ENCODE data around the gene TFAP2A.
A peak's percentile ranks its signal among the peaks of the same experiment; 100 is the strongest.

The TFAP2A gene

DNA sequence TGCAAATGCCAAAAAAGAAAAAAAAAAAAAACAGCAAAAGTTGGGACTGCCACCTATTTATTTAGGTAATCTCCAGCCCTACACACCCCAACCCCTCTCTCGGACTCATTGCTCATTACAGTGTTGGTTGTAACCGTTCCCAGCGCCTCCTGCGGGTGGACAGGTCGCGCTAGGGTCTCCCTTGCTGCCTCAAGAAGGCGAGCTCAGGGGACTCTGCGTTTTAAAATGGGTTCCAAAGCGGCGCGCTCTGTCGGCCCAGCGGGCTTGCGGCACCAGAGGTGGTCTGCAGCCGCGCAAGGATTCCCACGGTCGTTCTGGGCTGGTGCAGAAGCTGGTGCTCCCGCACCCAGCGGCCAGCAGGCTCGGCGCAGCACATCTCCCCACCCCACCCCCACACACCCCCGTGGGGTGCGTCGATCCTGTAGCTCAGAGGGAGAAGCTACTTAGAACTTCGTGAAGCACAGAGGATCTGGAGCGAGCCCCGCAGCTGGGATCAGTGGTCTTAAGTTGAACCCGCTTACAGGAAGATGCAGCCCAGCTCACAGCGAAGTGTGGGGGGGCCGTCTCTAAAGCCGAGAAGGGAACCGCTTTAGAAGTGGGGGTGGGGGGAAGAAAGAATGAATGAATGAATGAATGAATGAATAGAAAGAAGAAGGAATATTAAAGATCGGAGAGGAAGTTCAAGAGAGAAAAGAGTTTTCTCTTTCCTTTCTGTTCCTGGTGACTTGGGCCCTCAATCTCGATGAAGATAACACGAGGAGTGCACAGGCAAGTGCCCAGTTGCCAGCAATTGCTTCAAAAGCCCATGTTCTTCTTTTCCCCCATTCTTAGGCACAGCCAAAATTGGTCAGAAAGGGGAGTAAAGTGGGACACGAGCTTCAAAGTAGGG, 780 bp downstream of the TFAP2A start:
- ChIA-PET POLR2A (interaction anchor here (0.7 kb wide), 1 partner anchor 60 kb away, joined by 4 read pairs; no protein-coding TSS in a partner anchor), CTCF (interaction anchor here (0.9 to 2.7 kb wide), 5 partner anchors 8 to 65 kb away, joined by 3 to 12 read pairs (median 4); no protein-coding TSS in a partner anchor)
- TF ChIP-seq, protein P1, sequence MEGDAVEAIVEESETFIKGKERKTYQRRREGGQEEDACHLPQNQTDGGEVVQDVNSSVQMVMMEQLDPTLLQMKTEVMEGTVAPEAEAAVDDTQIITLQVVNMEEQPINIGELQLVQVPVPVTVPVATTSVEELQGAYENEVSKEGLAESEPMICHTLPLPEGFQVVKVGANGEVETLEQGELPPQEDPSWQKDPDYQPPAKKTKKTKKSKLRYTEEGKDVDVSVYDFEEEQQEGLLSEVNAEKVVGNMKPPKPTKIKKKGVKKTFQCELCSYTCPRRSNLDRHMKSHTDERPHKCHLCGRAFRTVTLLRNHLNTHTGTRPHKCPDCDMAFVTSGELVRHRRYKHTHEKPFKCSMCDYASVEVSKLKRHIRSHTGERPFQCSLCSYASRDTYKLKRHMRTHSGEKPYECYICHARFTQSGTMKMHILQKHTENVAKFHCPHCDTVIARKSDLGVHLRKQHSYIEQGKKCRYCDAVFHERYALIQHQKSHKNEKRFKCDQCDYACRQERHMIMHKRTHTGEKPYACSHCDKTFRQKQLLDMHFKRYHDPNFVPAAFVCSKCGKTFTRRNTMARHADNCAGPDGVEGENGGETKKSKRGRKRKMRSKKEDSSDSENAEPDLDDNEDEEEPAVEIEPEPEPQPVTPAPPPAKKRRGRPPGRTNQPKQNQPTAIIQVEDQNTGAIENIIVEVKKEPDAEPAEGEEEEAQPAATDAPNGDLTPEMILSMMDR (IDR thresholded peaks at IDR 0.05; ENCODE audit: control extremely low read depth, extremely low read depth, low read depth, missing control alignments): no peak
- DNase-seq (ENCODE audit: extremely low spot score): no peak

DNA sequence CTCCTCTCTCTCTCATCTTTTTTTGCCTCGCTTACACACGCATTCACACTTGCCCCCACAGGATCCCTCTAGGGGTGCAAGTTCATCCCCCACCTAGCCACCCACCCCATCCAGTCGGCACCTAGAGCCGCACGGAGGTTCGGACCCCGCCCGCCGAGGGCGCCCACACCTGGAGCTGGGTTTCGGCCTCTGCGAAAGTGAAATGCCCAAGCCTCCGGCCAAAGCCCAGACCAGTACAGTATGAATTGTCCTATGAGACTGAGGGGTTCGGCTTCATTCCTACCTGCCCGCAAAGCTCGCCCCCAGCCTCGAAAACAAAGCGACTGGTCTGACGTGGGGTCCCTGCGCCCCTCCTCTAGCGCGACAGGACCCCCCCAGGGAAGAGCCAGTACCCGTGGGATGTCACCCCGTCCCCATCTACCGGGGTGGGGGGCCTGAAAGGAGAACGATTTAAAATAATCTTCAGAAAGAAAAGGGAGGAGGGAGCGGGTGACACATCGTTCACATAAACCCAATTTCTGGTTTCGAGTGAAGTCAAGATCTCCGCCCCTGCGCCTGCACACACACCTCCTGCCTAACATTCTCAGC, 1.5 kb downstream of the TFAP2A start:
- TF ChIP-seq, protein P1 (IDR thresholded peaks at IDR 0.05; ENCODE audit: control extremely low read depth, extremely low read depth, low read depth, missing control alignments): no peak
- DNase-seq (ENCODE audit: extremely low spot score): no peak
- ChIA-PET CTCF (interaction anchor here (0.7 to 1.2 kb wide), 3 partner anchors 8 to 25 kb away, joined by 3 to 4 read pairs (median 4); no protein-coding TSS in a partner anchor), POLR2A (no interaction called here)

DNA sequence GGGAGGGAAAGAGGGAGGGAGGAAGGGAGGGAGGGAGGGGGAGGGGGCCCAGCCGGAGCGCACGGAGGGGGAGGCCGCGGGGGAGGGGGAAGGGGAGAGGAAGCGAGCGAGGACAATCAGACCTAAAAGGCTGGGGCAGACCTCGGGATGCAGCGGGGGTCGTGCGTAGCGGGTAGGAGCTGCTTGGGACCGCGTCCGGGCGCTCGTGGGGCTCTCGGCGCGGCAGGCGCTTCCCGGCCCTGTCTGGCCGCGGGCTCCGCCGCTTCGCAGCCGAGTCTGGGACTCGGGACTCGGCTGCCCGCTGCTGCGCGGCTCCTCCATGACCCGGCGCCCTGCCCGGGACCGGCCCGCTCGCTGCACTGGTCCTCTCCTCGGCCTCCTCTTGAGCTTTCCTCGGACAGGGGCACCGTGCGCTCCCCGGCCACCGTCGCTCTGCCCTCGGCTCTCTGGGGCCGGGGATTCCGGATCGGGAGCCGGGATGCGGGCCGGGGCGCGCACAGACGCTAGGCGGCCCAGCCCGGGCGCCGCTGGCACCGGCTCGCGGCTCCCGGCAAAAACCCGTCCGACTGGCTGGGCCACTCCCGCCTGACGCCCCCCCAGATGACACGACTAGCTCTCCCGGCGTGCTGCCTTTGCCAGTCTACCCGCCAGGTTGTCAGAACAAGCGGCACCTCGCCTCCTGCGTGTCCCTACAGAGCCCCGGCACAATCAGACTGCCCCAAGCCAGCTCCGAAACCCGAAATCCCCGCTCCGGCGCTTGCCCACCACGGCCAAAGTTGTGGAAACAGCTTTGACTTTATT, 2.2 kb downstream of the TFAP2A start:
- ChIA-PET CTCF (interaction anchor here (0.7 to 1.8 kb wide), 2 partner anchors 10 to 22 kb away, joined by 3 to 4 read pairs; no protein-coding TSS in a partner anchor), POLR2A (no interaction called here)
- TF ChIP-seq, protein P1 (IDR thresholded peaks at IDR 0.05; ENCODE audit: control extremely low read depth, extremely low read depth, low read depth, missing control alignments): no peak
- no peak for DNase-seq (ENCODE audit: extremely low spot score)

DNA sequence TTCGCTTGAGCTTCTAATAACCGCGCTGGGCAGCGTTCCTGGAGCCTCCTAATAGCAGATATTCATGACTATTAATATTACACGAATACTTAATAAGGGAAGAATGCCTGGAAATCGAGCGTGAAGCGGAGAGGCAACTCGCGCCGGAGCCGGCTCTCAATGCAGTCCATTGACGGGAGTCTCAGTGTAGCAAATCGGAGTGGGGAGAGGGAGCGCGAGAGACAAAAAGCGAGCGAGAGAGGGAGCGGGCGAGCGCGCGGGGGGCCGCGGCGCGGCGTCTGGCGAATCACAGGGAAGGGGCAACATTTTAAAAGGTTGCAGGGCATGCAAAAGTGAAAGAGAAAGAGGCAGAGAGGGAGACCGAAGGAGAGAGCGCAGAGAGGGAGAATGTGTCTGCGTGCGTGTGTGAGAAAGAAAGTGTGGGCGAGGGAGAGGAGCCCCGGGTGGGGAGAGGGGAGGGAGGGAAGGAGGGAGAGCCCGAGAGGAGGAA, 2.9 kb downstream of the TFAP2A start:
- ChIA-PET CTCF (interaction anchor here (1.8 kb wide), 1 partner anchor 10 kb away, joined by 4 read pairs; no protein-coding TSS in a partner anchor), POLR2A (no interaction called here)
- DNase-seq (ENCODE audit: extremely low spot score): peak; percentile 69
- TF ChIP-seq, protein P1 (IDR thresholded peaks at IDR 0.05; ENCODE audit: control extremely low read depth, extremely low read depth, low read depth, missing control alignments): no peak

DNA sequence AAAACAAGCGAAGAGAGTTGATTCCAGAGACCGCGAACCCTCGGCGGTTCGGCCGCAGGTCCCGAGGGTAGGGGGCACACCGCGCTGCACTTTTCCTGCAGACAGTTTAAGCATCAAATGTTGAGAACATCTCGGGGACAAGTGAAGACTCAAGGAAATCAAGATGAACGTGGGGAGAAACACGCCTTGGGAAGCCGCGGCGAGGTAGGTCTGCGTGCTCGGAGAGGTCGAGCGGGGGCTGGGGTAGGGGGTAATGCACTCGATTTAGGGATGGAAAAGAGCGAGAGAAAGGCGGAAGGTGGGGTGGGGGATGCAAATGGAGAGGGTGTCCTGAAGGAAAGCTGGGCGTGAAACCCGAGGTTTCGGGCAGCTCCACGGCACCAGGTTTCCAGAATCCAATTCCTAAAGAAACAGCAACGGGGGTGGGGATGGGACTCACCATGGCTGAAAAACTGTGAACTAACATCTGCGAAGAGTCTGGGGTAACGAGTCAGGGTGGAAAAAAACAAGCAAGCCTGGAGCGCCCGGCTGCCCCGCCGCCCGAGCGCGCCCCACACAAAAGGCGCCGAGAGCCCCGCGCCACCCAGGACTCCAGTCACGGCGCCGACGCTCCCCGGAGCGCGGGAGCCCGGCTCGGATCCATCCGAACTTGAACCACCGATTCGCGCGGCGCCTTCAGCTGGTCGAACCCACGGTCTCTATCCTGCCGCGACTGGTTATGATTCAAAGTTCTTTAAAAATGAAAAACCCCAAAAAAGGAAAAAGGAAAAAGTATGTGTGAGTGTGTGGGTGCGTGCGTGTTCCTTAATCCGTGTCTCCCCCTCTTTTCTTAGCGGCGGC, 3.5 kb downstream of the TFAP2A start:
- TF ChIP-seq, protein P1 (IDR thresholded peaks at IDR 0.05; ENCODE audit: control extremely low read depth, extremely low read depth, low read depth, missing control alignments): no peak
- POLR2A ChIA-PET: no interaction called here
- CTCF ChIA-PET: interaction anchor here (0.9 to 1.8 kb wide), 2 partner anchors 9 to 14 kb away, joined by 3 to 4 read pairs; no protein-coding TSS in a partner anchor
- DNase-seq (ENCODE audit: extremely low spot score): no peak
